PFSK-1 (cell line): ENCODE results near the gene IQSEC3.

Experiments used
- FOXP2 ChIP-seq: optimal IDR thresholded peaks from 2 replicates; pipeline ENCODE3; 2011; ENCODE audit warnings: borderline replicate concordance, control low read depth, inconsistent platforms; ENCODE audit not compliant: insufficient read depth; ENCODE audit errors: extremely low read length, extremely low read depth
- POLR2AphosphoS5 ChIP-seq: IDR thresholded peaks from 2 replicates; pipeline ENCODE4 v1.6.1; 2012; ENCODE audit warnings: low read depth, mild to moderate bottlenecking, control low read depth, low read length, moderate library complexity
- SIN3A ChIP-seq: IDR thresholded peaks from 2 replicates; pipeline ENCODE4 v1.6.1; 2012; ENCODE audit warnings: mild to moderate bottlenecking, low read length, moderate library complexity, borderline replicate concordance; ENCODE audit not compliant: insufficient read depth
- TAF1 ChIP-seq: IDR thresholded peaks from 2 replicates; pipeline ENCODE4 v1.6.1; 2012; ENCODE audit warnings: low read length, control low read depth, borderline replicate concordance; ENCODE audit not compliant: insufficient read depth
- TF ChIP-seq, protein P1 (sequence below), 2 experiments: IDR thresholded peaks; 2 replicates each; pipeline versions ENCODE4 v1.6.1 to v1.8.0; 2011 to 2012; ENCODE audit warnings: low read depth in 2 of 2, low read length in 2 of 2, control low read depth in 1 of 2, inconsistent platforms in 1 of 2, mild to moderate bottlenecking in 1 of 2, moderate library complexity in 1 of 2; ENCODE audit not compliant: insufficient read depth in 1 of 2

IQSEC3 gene

DNA sequence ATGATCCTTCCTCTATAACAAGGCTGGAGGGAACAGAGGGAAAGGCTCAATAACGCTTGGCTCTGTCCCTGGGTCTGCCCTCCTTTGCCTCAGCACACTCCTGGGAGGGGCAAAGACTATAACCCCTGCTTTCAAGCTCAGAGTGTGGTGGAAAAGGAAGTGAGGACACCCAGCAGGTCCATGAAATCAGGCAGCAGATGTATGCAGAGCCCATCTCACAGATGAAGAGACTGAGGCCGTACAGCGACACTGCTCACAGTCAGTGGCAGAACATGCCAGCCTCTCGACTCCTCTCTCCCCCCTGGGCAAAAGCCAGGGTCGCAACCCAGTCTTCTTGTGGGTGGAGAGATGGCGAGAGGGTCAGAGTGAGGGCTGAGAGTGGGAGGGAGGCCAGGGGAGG lies 107.6 kb downstream of the IQSEC3 start:
- TF ChIP-seq POLR2AphosphoS5 (no peak), TAF1 (no peak), FOXP2 (no peak)
- TF ChIP-seq, protein P1, sequence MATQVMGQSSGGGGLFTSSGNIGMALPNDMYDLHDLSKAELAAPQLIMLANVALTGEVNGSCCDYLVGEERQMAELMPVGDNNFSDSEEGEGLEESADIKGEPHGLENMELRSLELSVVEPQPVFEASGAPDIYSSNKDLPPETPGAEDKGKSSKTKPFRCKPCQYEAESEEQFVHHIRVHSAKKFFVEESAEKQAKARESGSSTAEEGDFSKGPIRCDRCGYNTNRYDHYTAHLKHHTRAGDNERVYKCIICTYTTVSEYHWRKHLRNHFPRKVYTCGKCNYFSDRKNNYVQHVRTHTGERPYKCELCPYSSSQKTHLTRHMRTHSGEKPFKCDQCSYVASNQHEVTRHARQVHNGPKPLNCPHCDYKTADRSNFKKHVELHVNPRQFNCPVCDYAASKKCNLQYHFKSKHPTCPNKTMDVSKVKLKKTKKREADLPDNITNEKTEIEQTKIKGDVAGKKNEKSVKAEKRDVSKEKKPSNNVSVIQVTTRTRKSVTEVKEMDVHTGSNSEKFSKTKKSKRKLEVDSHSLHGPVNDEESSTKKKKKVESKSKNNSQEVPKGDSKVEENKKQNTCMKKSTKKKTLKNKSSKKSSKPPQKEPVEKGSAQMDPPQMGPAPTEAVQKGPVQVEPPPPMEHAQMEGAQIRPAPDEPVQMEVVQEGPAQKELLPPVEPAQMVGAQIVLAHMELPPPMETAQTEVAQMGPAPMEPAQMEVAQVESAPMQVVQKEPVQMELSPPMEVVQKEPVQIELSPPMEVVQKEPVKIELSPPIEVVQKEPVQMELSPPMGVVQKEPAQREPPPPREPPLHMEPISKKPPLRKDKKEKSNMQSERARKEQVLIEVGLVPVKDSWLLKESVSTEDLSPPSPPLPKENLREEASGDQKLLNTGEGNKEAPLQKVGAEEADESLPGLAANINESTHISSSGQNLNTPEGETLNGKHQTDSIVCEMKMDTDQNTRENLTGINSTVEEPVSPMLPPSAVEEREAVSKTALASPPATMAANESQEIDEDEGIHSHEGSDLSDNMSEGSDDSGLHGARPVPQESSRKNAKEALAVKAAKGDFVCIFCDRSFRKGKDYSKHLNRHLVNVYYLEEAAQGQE (IDR thresholded peaks at IDR 0.05; ENCODE audit: insufficient read depth in 1 of 2, low read depth in 2 of 2, low read length in 2 of 2) = no peak

- TF ChIP-seq FOXP2 = no peak
- no peak for TF ChIP-seq TAF1
- TF ChIP-seq, protein P1 (IDR thresholded peaks at IDR 0.05; ENCODE audit: insufficient read depth in 1 of 2, low read depth in 2 of 2, low read length in 2 of 2) = no peak
- no peak for TF ChIP-seq SIN3A
- TF ChIP-seq POLR2AphosphoS5 = no peak
Measured at GRCh38 chr12:174596-174995, 108.0 kb downstream of the IQSEC3 start.

DNA sequence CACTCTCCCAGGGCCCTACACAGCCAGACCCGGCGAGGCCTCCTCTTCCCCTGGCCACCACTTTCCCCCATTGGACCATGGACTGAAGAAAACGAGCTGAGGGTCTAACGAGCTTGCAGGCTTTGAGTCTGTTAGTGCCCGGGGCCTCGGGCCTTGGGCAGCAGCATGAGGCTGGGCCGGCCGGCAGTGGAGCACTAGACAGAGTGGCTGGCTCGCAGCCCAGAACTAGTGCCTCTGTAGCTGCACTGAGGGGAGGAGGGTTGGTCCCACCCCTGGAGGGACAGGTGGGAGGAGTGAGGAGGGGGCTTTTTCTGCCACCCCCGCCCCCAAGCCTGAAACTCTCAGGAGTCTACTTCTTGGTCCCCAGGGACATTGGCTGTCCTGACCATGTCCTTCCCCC lies 108.7 kb downstream of the IQSEC3 start:
- TF ChIP-seq POLR2AphosphoS5 = no peak
- TF ChIP-seq, protein P1 (IDR thresholded peaks at IDR 0.05; ENCODE audit: insufficient read depth in 1 of 2, low read depth in 2 of 2, low read length in 2 of 2) = no peak
- no peak for TF ChIP-seq TAF1
- no peak for TF ChIP-seq SIN3A
- TF ChIP-seq FOXP2 = no peak

- TF ChIP-seq POLR2AphosphoS5 = no peak
Measured at GRCh38 chr12:175759-176158, 109.2 kb downstream of the IQSEC3 start.

DNA sequence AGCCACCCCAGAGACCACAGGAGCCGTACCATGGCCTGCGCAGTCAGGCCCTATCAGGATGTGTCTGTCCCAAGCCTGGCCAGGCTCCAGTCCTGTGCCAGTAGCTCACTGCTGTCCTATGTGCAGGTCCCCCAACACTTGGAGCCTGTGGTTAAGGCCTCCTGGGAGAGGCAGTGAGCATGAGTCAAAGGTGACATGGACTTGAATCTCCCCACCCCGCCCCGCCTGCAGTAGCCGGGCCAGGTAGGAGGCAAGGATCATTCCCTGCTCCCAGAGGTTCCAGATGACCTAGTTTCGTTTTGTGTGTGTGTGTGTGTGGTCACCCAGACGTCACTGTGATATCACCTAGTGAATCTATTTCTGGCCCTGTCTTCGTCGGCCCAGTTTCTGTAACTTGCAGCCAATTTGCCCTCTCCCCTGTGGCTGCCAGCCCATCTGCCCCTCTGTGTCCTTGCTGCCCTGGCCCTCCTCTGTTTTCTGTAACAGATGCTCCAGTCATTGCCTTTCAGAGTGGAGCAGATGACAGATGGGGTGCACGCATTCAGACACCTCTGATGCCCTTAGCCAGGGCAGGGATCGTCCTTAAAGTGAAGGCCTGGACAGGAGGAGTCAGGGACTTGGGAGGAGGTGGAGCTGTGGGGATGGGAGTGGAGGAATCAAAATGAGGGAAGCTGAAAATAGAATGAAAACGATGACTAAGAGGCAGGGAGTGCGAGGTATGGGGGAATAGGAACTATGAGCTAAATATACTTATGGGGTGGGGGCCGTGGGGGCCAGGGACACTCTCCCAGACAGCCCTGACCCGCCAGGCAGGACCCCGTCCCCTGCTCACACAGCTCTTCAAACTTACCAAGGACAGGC lies 110.0 kb downstream of the IQSEC3 start:
- no peak for TF ChIP-seq FOXP2
- TF ChIP-seq SIN3A = no peak
- TF ChIP-seq, protein P1 (IDR thresholded peaks at IDR 0.05; ENCODE audit: insufficient read depth in 1 of 2, low read depth in 2 of 2, low read length in 2 of 2) = no peak
